ENCODE measurements around the gene APOL6. TPM values are rescaled to one million over a fixed set of nuclear protein-coding genes. Genes with fewer than 3 reads are reported as not detected.

Gene APOL6
- total RNA-seq, 2 experiments from 2014 or later, result 39.3 TPM

GRCh38 chr22:35687461-35687860 is 39.2 kb downstream of the APOL6 start:
- no peaks in the 10 kb centered on the region for H3K36me3 Mint-ChIP-seq (ENCODE audit: low read depth)
- ChIA-PET CTCF (no interaction called here), POLR2A (no interaction called here)
- ATAC-seq (ENCODE audit: poor library complexity) (no peak), DNase-seq (no peak)
- TF ChIP-seq, protein P1, sequence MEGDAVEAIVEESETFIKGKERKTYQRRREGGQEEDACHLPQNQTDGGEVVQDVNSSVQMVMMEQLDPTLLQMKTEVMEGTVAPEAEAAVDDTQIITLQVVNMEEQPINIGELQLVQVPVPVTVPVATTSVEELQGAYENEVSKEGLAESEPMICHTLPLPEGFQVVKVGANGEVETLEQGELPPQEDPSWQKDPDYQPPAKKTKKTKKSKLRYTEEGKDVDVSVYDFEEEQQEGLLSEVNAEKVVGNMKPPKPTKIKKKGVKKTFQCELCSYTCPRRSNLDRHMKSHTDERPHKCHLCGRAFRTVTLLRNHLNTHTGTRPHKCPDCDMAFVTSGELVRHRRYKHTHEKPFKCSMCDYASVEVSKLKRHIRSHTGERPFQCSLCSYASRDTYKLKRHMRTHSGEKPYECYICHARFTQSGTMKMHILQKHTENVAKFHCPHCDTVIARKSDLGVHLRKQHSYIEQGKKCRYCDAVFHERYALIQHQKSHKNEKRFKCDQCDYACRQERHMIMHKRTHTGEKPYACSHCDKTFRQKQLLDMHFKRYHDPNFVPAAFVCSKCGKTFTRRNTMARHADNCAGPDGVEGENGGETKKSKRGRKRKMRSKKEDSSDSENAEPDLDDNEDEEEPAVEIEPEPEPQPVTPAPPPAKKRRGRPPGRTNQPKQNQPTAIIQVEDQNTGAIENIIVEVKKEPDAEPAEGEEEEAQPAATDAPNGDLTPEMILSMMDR (IDR thresholded peaks at IDR 0.05), result no peak
- Histone ChIP-seq H3K27ac (ENCODE audit: low read depth in 1 of 2, low read length in 2 of 2) (no peak overlapping the region), H3K4me3 (ENCODE audit: low read length) (no peak overlapping the region), H3K4me1 (ENCODE audit: insufficient read depth, low read length) (no peaks in the 10 kb centered on the region), H3K9me3 (ENCODE audit: control insufficient read depth in 1 of 2, insufficient read depth in 1 of 2, low read length in 2 of 2) (no peaks in the 10 kb centered on the region), H3K36me3 (ENCODE audit: insufficient read depth, low read length) (no peaks in the 10 kb centered on the region), H3K27me3 (ENCODE audit: control insufficient read depth in 1 of 2, insufficient read depth in 2 of 2, low read length in 2 of 2) (no peaks in the 10 kb centered on the region)
- H3K27ac Mint-ChIP-seq, result no peak overlapping the region
- no peaks in the 10 kb centered on the region for H3K27me3 Mint-ChIP-seq
- no peak overlapping the region for H3K4me3 Mint-ChIP-seq
- intact Hi-C loops (cut with DNase I, micrococcal nuclease), result no loop called here
- H3K9me3 Mint-ChIP-seq, result no peaks in the 10 kb centered on the region
- no peaks in the 10 kb centered on the region for H3K4me1 Mint-ChIP-seq (ENCODE audit: low read depth)

- intact Hi-C loops (cut with DNase I, micrococcal nuclease), result no loop called here
- CTCF ChIA-PET, result interaction anchor here (1.1 kb wide), 1 partner anchor 10 kb away, joined by 3 read pairs; no protein-coding TSS in a partner anchor
Observed at GRCh38 chr22:35688913-35689675, 40.8 kb downstream of the APOL6 start.

DNA sequence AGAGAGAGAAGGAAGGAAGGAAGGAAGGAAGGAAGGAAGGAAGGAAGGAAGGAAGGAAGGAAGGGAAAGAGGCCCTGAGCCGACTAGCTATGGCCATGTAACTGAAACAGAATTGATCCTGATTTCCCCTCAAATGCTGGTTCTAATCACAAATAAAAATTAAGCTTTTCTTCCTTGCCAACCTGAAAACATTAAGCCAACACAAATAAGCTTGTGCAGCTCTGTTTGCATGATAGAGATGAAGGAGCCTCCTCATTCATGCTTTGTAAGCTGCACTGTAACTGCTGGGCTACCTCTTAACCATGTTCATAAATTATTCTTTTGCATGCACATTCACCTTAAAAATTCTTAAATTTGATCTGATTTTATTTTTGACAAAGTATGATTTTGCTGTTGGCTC is 41.8 kb downstream of the APOL6 start:
- intact Hi-C loops (cut with DNase I, micrococcal nuclease), result no loop called here
- Histone ChIP-seq H3K27ac (ENCODE audit: low read depth in 1 of 2, low read length in 2 of 2) (no peak overlapping the region), H3K9me3 (ENCODE audit: control insufficient read depth in 1 of 2, insufficient read depth in 1 of 2, low read length in 2 of 2) (no peaks in the 10 kb centered on the region), H3K36me3 (ENCODE audit: insufficient read depth, low read length) (no peaks in the 10 kb centered on the region), H3K4me3 (ENCODE audit: low read length) (no peak overlapping the region), H3K4me1 (ENCODE audit: insufficient read depth, low read length) (no peaks in the 10 kb centered on the region), H3K27me3 (ENCODE audit: control insufficient read depth in 1 of 2, insufficient read depth in 2 of 2, low read length in 2 of 2) (no peaks in the 10 kb centered on the region)
- no peak for DNase-seq
- TF ChIP-seq, protein P1 (IDR thresholded peaks at IDR 0.05), result no peak
- ChIA-PET POLR2A (interaction anchor here (0.8 kb wide), 1 partner anchor 42 kb away, joined by 4 read pairs; the partner anchor contains the start of gene APOL6), CTCF (no interaction called here)
- H3K27ac Mint-ChIP-seq, result no peak overlapping the region
- no peaks in the 10 kb centered on the region for H3K4me1 Mint-ChIP-seq (ENCODE audit: low read depth)
- H3K27me3 Mint-ChIP-seq, result peaks cover 6% of the 10 kb centered on the region
- no peak overlapping the region for H3K4me3 Mint-ChIP-seq
- no peaks in the 10 kb centered on the region for H3K9me3 Mint-ChIP-seq
- ATAC-seq (ENCODE audit: poor library complexity), result no peak
- H3K36me3 Mint-ChIP-seq (ENCODE audit: low read depth), result no peaks in the 10 kb centered on the region

More at GRCh38 chr22:35688913-35689675, 40.8 kb downstream of the APOL6 start:
- Mint-ChIP-seq H3K4me1 (ENCODE audit: low read depth) (no peaks in the 10 kb centered on the region), H3K27ac (no peak overlapping the region), H3K36me3 (ENCODE audit: low read depth) (no peaks in the 10 kb centered on the region), H3K9me3 (no peaks in the 10 kb centered on the region), H3K27me3 (peaks cover 6% of the 10 kb centered on the region), H3K4me3 (no peak overlapping the region)
- Histone ChIP-seq H3K4me3 (ENCODE audit: low read length) (no peak overlapping the region), H3K36me3 (ENCODE audit: insufficient read depth, low read length) (no peaks in the 10 kb centered on the region), H3K4me1 (ENCODE audit: insufficient read depth, low read length) (no peaks in the 10 kb centered on the region), H3K27ac (ENCODE audit: low read depth in 1 of 2, low read length in 2 of 2) (no peak overlapping the region), H3K27me3 (ENCODE audit: control insufficient read depth in 1 of 2, insufficient read depth in 2 of 2, low read length in 2 of 2) (no peaks in the 10 kb centered on the region), H3K9me3 (ENCODE audit: control insufficient read depth in 1 of 2, insufficient read depth in 1 of 2, low read length in 2 of 2) (no peaks in the 10 kb centered on the region)
- ATAC-seq (ENCODE audit: poor library complexity), result no peak
- POLR2A ChIA-PET, result interaction anchor here (1.0 kb wide), 1 partner anchor 29 kb away, joined by 4 read pairs; no protein-coding TSS in a partner anchor
- TF ChIP-seq, protein P1 (IDR thresholded peaks at IDR 0.05), result no peak
- DNase-seq, result no peak

Data from CD4-positive, alpha-beta T cell (primary cell).